NT2/D1 (cell line): Measurements from ENCODE around the gene SKAP1.
"Not testable (repeated sequence)": the region's sequence is repeated elsewhere in the genome, so short reads cannot be mapped to it uniquely, and the experiment has no call there.

Experiments
- DNase-seq: peaks from one replicate; pipeline ENCODE4 v3.0.0-alpha.2; 2011; ENCODE audit warnings: low read depth, low spot score
- H3K27me3 ChIP-seq: 2 replicates; pipeline ENCODE4 v1.6.0; 2011; ENCODE audit warnings: mild to moderate bottlenecking; ENCODE audit not compliant: insufficient read length, insufficient read depth
- H3K36me3 ChIP-seq: 2 replicates; pipeline ENCODE4 v1.6.1; 2011; ENCODE audit warnings: mild to moderate bottlenecking, low read length, mixed read lengths; ENCODE audit not compliant: insufficient read depth, insufficient read length
- H3K4me1 ChIP-seq: 2 replicates; pipeline ENCODE4 v1.5.1; 2011; ENCODE audit not compliant: insufficient read depth, insufficient read length
- H3K4me3 ChIP-seq: 2 replicates; pipeline ENCODE4 v1.5.1; 2011; ENCODE audit warnings: low read depth; ENCODE audit not compliant: insufficient read length
- H3K9ac ChIP-seq: 2 replicates; pipeline ENCODE4 v1.6.0; 2011; ENCODE audit warnings: low read depth; ENCODE audit not compliant: insufficient read length
- H3K9me3 ChIP-seq: 2 replicates; pipeline ENCODE4 v1.5.1; 2011; ENCODE audit warnings: mild to moderate bottlenecking, low read length; ENCODE audit not compliant: insufficient read depth
- SUZ12 ChIP-seq: IDR thresholded peaks from 2 replicates; pipeline ENCODE4 v1.6.1; 2011; ENCODE audit not compliant: insufficient read length, insufficient read depth; ENCODE audit errors: extremely low read depth
- YY1 ChIP-seq: IDR thresholded peaks from 2 replicates; pipeline ENCODE4 v1.6.1; 2011; ENCODE audit not compliant: insufficient read length, insufficient read depth
- ZNF274 ChIP-seq: IDR thresholded peaks from 2 replicates; pipeline ENCODE4 v1.6.1; 2011; ENCODE audit warnings: mild to moderate bottlenecking, low read depth, low read length

Gene SKAP1

DNA sequence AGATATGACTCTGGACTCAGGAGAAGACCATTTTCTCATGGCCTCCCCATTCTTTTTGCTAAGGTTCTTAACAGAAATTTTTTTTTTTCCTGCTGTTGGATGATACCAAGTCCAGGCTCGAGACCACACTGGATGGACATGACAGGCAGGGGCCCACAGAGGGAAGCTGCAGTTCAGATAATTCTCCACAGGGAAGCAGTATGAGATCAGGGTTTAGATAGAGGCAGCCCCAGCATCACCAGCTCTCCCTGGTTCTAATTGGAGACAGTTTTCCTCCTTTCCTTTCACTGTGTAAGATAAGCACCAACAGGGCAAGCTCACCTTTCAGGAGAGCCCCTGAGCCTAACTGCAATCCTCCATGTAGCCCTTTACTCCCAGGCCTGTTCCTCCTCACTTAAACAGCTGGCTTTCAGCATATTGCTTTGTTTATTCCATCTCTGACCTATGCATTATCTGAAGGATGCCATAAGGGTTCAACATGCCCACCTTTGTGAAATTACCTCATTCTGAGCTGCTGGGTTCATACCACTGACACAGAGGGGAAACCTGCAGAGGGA lies 214.4 kb downstream of the SKAP1 start:
- H3K9ac ChIP-seq: no peak overlapping the region
- H3K9me3 ChIP-seq: no peaks in the 10 kb centered on the region
- TF ChIP-seq SUZ12: no peak
- no peak for TF ChIP-seq ZNF274
- no peak for TF ChIP-seq YY1
- H3K36me3 ChIP-seq: no peaks in the 10 kb centered on the region
- DNase-seq: no peak
- no peak overlapping the region for H3K4me3 ChIP-seq
- peaks cover 48% of the 10 kb centered on the region for H3K27me3 ChIP-seq
- H3K4me1 ChIP-seq: no peaks in the 10 kb centered on the region

DNA sequence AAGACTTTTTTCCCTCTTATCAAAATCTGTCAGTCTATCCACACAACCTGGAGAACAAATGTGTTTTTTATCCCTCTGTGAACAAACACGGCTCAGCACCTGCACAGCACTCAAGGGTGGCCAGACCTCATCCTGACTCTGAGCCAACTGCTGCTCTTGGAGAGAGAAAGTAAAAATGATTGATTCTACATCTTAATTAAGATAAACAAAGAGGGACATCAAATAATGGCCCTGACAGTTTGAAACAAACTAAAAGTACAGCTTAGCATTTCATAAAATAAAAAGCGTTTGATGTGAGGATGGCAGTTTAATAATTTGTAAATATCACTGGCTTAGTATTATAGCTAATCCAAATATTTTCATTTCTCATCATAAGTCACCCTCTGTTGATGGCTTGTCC lies 216.2 kb downstream of the SKAP1 start:
- no peak overlapping the region for H3K4me3 ChIP-seq
- no peak for DNase-seq
- H3K36me3 ChIP-seq: no peaks in the 10 kb centered on the region
- H3K4me1 ChIP-seq: no peaks in the 10 kb centered on the region
- TF ChIP-seq ZNF274: no peak
- TF ChIP-seq YY1: no peak
- no peak for TF ChIP-seq SUZ12
- no peak overlapping the region for H3K9ac ChIP-seq
- H3K27me3 ChIP-seq: peaks cover 36% of the 10 kb centered on the region
- no peaks in the 10 kb centered on the region for H3K9me3 ChIP-seq

GRCh38 chr17:48211787-48212186 lies 218.2 kb downstream of the SKAP1 start:
- H3K4me1 ChIP-seq: no peaks in the 10 kb centered on the region
- TF ChIP-seq SUZ12 (no peak), ZNF274 (no peak), YY1 (no peak)

GRCh38 chr17:48211011-48211410 lies 219.0 kb downstream of the SKAP1 start:
- no peak for TF ChIP-seq ZNF274
- TF ChIP-seq YY1: no peak
- TF ChIP-seq SUZ12: no peak
- no peaks in the 10 kb centered on the region for H3K4me1 ChIP-seq

More at GRCh38 chr17:48211787-48212186, 218.2 kb downstream of the SKAP1 start:
- H3K9ac ChIP-seq: no peak overlapping the region
- DNase-seq: no peak
- peaks cover 16% of the 10 kb centered on the region for H3K27me3 ChIP-seq
- H3K36me3 ChIP-seq: no peaks in the 10 kb centered on the region
- H3K9me3 ChIP-seq: no peaks in the 10 kb centered on the region
- no peak overlapping the region for H3K4me3 ChIP-seq

GRCh38 chr17:48209973-48210372 lies 220.0 kb downstream of the SKAP1 start:
- no peaks in the 10 kb centered on the region for H3K4me1 ChIP-seq
- no peak overlapping the region for H3K9ac ChIP-seq
- H3K9me3 ChIP-seq: no peaks in the 10 kb centered on the region
- H3K4me3 ChIP-seq: no peak overlapping the region
- H3K36me3 ChIP-seq: no peaks in the 10 kb centered on the region
- DNase-seq: no peak
- H3K27me3 ChIP-seq: peaks cover 5% of the 10 kb centered on the region
- TF ChIP-seq YY1 (no peak), ZNF274 (no peak), SUZ12 (no peak)

More at GRCh38 chr17:48211011-48211410, 219.0 kb downstream of the SKAP1 start:
- Histone ChIP-seq H3K9me3 (no peaks in the 10 kb centered on the region), H3K27me3 (peaks cover 8% of the 10 kb centered on the region), H3K36me3 (no peaks in the 10 kb centered on the region), H3K9ac (no peak overlapping the region), H3K4me3 (no peak overlapping the region)
- DNase-seq: no peak

- Histone ChIP-seq H3K27me3 (peaks cover 5% of the 10 kb centered on the region), H3K9ac (no peak overlapping the region), H3K4me1 (no peaks in the 10 kb centered on the region), H3K9me3 (no peaks in the 10 kb centered on the region), H3K4me3 (no peak overlapping the region), H3K36me3 (no peaks in the 10 kb centered on the region)
- TF ChIP-seq YY1: no peak
- no peak for TF ChIP-seq ZNF274
- no peak for TF ChIP-seq SUZ12
- no peak for DNase-seq
These were observed 222.1 kb downstream of the SKAP1 start for GRCh38 chr17:48207776-48208544.

DNA sequence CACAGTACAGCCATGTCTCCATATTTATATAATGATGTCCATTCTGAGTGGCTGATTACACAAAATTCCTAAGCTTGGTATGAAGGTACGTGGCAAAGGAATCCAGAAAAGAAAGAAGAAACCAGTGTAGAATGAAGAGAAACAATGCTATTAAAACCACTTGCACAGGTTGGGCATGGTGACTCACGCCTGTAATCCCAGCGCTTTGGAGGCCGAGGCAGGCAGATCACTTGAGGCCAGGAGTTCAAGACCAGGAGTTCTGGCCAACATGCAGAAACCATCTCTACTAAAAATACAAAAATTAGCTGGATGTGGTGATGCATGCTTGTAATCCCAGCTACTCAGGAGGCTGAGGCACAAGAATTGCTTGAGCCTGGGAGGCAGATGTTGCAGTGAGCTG lies 223.0 kb downstream of the SKAP1 start:
- H3K27me3 ChIP-seq, H3K4me3 ChIP-seq: not testable (repeated sequence)

More for the DNA sequence above, 223.0 kb downstream of the SKAP1 start:
- not testable (repeated sequence) for H3K9me3 ChIP-seq, DNase-seq, H3K36me3 ChIP-seq, H3K4me1 ChIP-seq, H3K9ac ChIP-seq
